Smooth muscle cell of the brain vasculature (primary cell): ENCODE data around the gene NAT16.
"Not testable (repeated sequence)": the region's sequence is repeated elsewhere in the genome, so short reads cannot be mapped to it uniquely, and the experiment has no call there.

ENCODE experiments used
- DNase-seq: peaks from one replicate; pipeline ENCODE4 v3.0.0-alpha.2; 2012; ENCODE audit warnings: low read depth, low spot score

The NAT16 gene

DNA sequence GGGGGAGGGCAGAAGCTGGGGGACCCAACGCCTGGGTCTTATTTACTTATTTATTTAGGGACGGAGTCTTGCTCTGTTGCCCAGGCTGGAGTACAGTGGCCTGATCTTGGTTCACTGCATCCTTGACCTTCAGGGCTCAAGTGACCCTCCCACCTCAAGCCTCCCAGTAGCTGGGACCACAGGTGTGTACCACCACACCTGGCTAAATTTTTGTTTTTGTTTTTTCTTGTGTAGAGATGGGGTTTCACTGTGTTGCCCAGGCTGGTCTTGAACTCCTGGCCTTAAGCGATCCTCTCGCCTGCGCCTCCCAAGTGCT lies 22.5 kb upstream of the NAT16 start:
- DNase-seq, result no peak

DNA sequence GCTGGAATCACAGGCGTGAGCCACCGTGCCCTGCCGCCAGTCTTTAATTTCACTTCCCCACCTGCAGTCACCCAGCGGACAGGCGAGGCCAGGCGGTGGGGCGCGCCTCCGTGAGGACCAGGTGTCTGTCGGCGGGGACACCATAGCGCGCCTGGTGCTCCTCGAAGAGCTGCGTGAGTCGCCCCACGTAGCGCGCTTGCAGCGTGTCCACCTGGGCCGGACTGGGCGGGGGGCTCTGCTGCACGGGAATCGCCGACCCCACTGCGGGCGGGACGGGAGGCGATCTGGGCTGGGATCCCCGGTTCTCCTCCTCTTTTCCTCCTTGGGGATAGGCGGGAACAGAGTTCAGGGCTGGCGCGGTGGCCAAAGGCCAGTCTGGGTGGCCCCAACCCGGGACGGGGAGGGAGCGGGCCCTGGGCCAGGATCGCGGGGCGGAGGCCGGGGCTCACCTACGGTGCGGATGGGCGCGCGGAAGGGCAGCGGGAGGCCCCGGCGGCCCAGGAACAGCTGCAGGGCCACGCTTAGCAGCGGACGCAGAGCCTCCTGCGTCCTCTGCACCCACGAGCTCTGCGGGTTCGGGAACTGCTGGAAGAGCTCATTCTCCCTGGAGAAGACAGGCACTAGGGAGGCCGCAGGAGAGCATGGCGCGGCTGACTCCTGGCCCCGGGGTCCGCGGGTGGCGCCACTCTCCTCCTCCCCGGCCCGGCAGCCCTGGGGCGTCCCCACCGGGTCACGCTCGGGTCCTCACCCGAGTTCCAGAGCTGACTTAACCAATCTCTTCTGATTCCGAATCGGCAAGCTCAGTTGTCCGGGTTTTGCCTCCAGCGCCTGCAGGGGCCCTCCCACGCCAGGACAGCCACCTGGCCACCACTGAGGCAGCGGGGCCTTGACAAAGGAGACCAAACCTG lies 21.9 kb upstream of the NAT16 start:
- DNase-seq, result no peak

DNA sequence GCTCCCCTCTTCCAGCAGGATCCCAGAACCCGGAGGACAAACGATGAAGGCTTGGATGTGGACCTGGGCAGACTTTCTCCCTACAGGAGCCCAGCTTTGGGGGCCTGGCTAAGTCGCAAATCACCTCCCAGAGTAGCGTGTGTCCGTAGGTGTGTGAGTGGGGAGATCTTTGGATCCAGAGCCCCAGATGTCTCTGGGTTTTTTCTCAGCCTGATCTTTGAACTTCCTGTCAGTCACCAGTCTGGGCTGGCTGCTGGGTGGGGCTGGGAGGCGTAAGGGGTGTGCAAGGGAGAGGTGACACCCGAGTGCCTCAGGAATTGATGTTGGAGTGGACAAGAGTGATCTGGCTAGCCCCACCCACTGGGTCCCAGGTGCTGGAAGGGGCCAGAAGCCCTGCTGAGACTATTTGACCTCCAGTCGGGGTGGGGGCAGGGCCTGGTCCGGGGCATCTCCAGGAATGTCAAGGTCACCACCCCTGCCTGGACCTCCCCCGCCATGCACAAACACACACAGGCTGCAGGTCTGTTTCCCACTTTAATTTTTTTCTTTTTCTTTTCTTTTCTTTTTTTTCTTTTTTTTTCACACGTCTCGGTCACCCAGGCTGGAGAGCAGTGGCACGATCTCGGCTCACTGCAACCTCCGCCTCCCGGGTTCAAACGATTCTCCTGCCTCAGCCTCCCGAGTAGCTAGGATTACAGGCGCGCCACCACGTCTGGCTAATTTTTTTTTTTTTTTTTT lies 20.9 kb upstream of the NAT16 start, which contains the start of gene MOGAT3:
Gene MOGAT3, minus strand, starts transcription at position 175 of the 738 bp plus-strand sequence. CDS start 182 bp downstream, outside the sequence.
- DNase-seq, result no peak

DNA sequence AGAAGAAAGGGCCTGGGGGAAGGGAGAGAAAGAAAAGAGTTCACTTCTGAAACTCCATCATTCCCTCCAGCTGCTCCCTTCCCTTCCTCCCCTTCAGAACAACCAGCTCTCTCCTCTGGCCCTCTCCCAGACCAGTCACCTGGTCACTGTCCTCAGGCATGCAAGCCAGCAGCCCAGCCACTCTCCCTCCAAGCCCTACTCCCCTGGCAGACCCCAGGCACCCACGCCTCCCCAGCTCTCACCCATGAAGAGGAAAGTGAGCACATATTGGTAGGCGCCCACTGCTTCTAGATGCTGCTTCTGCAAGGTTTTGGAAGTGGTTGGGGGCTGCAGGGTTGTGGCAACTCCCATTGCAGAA lies 20.4 kb upstream of the NAT16 start:
- no peak for DNase-seq

DNA sequence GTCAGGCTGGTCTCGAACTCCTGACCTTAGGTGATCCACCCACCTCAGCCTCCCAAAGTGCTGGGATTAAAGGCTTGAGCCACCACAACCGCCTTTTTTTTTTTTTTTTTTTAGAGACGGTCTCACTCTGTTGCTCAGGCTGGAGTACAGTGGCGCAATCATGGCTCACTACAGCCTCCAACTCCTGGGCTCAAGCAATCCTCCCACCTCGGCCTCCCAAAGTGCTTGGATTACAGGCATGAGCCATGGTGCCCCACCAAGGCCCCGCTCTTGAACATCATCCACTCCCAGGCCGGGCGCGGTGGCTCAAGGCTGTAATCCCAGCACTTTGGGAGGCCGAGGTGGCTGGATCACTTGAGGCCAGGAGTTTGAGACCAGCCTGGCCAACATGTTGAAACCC lies 19.4 kb upstream of the NAT16 start:
- not testable (repeated sequence) for DNase-seq

DNA sequence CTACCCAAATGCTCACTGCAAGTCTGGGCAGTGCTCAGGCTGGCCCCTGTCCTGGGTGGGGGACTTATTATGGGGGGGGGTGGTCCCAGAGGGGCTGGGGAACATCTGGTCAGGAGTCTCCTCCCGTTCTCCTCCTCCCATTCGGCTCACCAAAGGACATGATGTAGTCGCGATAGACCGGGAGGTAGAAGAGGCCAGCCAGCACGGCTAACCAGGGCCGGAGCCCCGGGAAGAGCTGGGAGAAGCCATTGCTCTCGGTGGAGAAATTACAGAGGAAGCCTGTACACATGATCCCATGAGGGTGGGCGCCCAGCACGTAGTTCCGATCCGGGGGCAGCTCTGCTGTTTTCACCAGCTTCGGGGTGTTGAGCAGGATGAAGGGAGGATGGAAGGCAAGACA lies 18.4 kb upstream of the NAT16 start:
- no peak for DNase-seq

DNA sequence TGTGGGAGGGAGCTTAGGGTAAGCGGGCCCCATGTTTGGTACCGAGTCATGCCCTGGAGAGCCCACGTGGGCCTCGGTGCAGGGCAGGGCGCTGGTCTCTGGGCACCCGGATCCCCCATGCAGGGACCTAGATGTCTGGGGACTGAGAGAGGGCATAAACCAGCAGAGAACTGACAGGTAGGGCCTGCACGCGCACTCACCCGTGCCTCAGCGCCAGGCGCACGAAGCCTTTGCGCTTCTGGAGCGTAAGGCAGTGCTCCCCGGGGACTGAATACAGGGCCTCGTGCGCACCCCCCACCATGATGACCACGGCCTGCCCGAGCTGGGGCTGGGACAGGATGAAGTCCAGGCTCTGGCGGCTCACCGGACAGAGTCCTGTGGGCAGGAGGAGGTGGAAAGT lies 17.9 kb upstream of the NAT16 start:
- no peak for DNase-seq

DNA sequence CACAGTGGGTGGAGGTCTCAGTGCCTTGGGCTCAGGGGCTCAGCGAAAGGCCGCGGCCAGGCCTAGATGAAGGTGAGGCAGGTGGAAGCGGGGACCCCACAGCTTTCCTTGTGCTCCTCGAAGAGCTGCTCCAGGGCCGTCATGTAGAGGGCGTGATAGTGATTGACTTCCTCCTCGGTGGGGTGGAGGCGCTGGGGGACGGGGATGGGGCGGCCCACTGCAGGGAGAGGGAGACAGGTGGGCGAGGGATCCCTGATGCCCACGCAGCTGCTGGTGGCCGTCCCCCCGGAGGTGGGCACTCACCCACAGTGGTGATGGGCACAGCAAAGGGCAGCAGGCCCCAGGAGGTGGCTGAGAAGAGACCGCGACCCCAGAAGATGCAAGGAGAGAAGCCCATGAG lies 15.8 kb upstream of the NAT16 start:
- no peak for DNase-seq

DNA sequence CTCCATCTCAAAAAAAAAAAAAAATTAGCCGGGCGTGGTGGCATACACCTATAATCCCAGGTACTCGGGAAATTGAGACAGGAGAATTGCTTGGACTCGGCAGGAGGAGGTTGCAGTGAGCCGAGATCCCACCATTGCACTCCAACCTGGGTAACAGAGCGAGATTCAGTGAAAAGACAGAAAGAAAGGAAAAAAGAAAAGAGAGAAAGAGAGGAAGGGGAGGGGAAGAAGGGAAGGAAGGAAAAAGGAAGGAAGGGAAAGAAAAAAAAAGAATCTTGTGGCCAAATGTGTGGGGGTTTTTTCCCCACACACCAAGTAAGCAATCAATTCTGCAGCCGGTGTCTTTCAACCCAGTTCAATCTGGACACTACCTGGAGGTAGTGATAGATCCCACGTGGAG lies 9.0 kb upstream of the NAT16 start:
- DNase-seq, result no peak

DNA sequence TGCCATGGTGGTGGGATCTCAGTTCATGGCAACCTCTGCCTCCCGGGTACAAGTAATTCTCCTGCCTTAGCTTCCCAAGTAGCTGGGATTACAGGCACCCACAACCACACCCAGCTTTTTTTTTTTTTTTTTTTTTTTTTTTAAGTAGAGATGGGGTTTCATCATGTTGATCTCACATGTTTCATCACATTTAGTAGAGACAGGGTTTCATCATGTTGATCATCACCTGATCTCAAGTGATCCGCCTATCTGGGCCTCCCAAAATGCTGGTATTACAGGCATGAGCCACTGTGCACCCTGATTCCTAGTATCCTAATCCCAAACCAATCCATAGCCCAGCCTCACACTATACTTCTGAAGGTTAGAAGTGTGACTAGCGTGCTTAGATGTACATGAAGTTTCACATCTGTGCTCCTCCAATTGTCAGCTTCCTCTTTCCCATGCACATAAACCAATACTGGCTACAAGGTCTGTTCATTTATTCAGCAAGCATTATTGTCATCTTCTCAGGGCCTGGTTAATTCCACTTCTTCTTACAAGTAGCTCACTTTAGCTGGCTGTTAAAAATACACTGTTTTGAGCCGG lies 6.8 kb upstream of the NAT16 start:
- no peak for DNase-seq

DNA sequence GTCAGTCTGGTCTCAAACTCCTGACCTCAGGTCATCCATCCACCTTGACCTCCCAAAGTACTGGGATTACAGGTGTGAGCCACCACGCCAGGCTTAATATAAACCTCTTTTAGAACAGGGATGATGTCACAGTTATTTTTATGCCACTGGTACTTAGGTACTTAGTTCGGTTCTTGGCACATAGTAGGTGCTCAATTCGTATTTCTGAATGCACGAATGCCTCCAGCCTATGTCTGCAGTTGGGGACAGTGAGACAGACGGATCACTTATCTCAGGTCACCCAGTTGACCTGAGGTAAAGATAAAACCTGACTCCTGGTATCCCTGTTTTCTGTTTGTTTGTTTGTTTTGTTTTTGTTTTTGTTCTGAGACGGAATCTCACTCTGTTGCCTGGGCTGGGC lies 6.1 kb upstream of the NAT16 start:
- DNase-seq, result no peak

DNA sequence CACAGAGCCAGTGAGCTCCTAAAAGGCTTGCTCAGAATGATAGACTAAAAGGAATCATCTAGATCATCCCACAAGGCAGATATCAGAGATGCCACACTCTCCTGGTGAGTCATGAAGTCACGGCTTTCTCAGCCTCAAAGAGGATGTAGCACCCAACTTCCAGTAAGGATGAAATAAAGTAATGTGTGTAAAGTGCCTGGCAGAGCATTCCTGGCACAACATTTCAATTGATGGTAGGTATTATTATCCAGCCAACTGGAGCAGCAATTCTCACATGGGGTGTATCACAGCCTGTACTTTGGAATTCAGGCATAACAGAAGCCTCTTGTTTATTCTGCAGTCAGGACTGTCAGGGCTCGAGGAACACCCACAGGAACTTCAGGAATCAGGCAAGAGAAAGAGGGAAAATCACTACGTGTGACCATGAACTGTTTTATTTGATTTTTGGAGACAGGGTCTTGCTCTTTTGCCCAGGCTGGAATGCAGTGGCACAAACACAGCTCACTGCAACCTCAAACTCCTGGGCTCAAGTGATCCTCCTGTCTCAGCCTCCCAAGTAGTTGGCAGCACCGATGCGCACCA lies 5.3 kb upstream of the NAT16 start:
- DNase-seq, result no peak

DNA sequence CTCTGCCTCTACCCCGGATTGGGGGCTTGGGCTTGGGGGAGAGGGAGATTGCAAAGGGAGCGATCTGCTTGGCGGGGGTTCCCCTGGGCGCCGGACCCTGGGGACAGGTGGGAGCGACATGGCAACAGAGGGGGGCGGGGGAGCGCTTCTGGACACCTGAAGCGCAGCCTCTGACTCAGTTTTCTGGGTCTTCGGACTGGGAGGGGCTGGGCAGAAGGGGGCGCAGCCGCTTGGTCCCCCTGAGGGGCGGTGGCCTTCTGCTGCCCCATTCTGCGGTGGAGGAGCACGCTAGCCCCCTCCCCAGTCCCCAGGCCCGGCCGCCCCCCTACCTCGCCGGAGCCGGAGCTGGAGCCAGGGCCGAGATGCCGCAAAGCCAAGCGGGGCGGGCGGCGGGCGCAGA lies 380 bp downstream of the NAT16 start:
- DNase-seq, result no peak

DNA sequence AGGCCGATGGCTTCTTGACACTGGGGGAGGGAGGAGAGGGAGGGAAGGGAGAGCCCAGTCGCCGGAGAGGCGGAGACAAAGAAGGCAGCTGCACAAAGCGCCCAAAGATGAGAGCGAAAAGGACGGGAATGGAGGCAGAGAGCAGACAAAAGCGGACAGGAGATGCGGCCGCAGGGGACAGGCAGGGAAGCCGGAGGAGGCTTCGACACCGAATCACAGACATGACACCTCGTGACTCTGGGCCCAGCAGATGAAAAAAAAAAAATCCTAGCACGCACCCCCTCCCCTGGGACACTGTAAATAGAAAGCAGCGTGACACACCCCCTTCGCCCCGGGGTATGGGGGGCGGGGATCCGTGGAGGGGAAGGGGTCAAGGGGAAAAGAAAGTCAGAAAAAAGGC lies 976 bp downstream of the NAT16 start:
- no peak for DNase-seq

DNA sequence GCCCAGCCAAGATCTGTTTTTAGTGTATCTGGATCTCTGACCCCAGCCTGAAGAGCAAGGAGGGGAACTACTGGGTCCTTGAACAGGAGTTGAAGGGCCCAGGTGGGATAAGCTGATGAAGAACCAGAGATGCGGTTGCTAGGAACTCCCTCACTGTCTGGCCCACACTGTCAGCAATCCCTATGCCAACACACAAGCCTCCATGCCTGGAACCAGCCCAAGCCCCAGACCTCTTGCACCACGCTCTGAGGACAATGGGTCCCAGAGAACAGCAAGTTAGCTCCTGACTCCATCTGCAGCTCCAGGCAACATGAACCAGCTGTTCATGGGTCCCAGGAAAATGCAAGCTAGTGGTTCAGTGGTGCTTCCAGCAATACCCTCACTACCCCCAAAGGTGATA lies 2.4 kb downstream of the NAT16 start:
- no peak for DNase-seq

DNA sequence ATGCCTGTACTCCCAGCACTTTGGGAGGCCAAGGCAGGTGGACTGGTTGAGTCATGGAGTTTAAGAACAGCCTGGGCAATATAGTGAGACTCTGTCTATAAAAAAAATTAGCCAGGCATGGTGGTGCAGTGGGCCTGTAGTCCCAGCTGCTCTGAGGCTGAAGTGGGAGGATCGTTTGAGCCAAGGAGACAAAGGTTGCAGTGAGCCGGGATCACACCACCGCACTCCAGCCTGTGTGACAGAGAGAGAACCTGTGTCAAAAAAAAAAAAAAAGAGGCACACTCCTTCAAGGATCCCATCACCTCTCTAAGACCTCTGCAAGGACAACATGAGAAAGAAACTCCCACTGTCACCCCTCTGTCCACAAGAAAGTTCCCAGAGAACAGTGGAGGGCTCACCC lies 4.4 kb downstream of the NAT16 start:
- DNase-seq, result no peak

DNA sequence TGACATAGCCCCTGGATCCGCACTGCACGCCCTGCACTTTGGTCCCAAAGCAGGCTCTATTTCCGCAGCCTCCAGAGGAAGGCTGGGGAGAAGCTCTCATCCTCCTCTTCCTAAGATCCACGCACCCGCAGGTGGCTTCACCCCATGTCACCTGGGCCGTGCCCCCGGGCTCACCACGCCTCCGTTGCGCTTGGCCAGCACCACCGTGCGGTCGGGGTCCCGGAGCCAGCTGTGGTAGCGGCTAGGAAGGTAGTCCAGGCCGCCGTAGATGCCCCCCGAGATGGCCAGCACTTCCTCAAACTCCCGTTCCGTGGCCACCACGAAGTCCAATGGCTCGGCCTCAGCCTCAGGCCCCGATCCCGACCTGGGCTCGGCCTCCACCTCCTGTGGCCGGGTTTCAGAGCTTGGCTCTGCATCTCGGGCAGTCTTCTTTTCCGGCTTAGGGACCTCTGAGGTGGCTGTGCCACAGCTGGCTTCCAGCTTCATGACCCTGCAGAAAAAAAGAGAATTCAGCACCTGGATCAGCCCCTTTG lies 5.7 kb downstream of the NAT16 start:
- no peak for DNase-seq

DNA sequence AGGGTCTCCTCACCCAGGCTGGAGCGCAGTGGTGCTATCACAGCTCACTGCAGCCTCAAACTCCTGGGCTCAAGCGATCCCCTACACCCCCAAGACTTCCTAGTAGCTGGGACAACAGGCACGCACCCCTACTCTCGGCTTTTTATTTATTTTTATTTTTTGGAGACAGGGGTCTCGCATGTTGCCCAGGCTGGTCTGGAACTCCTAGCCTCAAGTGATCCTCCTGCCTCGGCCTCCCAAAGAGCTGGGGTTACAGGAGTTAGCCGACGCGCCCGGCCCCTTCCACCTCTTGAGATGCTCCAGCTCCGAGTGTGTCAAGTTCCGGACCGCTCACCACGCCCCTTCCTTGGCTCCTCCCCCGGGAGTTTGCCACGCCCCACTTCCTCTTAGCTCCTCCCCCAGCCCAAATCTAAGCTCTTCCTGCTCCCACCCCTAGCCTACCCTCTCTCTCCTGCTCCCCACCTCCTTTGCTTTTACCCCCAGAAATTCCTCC lies 6.3 kb downstream of the NAT16 start:
- DNase-seq, result no peak

DNA sequence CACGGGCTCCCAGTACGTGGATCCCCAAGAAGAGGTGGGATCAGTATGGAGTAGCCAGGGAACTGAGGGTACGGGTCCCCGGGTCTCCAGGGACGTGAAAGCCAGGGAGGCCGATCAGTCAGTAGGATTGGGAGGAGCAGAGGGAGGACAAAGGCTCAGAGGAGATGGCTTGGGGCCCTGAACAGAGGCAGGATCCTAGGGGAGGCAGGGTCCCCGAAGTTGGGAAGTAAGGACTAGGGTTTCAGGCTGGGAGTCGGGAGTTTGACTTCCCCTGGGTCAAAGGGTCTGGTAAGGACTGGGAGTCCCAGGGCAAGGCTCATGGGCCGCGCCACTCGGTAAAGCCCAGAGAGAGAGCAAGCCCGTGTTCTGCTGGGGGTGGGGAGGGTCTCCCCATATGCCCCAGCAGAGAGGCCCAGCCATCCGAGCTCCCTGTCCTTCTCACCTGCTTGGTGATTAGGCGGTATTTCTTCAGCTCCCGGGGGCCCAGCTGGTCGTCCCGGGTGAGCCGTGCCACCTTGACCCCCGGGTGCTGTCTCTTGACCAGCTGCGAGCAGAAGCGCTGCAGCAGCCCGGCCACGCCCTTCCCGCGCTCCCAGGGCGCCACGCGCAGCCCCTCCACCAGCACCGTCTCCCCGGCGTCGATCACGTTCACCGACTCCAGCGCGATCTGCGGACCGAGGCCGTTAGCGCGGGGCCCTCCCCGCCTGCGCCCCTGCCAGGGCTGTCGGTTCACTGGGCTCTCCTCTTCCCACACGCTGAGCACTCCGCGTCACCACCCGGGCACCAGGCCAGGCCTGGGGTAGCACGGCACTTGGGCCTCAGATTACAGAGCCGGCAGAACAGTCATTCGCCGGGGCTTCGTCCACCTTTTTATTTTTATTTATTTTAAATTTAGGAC lies 7.0 kb downstream of the NAT16 start:
- DNase-seq, result peak; percentile 51

DNA sequence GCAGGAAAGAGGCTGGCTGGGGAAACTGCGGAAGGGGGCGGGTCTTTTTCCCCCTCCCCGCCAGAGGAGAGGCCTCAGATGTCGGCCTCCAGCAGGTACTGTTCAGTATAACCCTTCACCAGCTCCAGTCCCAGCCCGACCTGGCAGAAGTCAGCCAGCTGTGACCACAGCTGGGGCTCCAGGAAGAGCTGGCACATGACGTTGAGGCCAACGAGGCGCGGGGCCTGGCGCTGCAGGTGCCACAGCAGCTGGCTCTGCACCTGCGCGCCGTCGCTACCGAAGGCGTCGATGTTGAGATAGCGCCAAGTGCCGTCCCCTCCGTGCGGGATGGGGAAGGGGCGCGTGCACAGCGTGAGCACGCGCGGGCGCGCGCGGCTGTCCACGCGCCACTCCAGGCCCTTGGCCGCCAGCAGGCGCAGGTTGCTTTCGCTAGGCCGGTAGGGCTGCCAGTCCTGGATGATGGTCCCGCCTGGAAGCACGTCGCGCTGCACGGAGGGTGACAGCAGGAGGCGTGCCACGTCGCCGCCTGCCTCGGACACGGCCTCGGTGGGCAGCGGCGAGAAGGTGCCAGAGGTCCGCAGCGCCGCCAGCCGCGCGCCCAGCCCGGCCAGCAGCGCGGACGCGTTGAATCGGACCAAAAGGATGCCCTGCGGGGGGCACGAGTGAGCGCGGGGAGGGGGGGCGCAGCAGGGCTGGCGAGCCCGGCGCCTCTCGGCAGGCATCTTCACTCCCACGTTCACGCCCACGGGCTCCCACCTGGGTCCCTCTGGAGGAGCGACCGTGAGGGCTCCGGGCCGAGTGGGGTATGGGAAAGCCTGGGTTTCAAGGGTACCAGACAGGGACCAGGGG lies 7.9 kb downstream of the NAT16 start:
- no peak for DNase-seq
